Measurements from ENCODE around the gene MYRFL.

- TF ChIP-seq EZH2 (IDR thresholded peaks at IDR 0.05; ENCODE audit: borderline replicate concordance, low read depth, low read length, severe bottlenecking) (no peak), CTCF (IDR thresholded peaks at IDR 0.05; ENCODE audit: borderline replicate concordance, extremely low read depth, low read length, poor library complexity, severe bottlenecking) (no peak)
These were observed 9.1 kb downstream of the MYRFL start for GRCh38 chr12:69834147-69834546.

All from DND-41 (cell line).